GM12874 (cell line): ENCODE data around the gene PARVB.
A peak's percentile ranks its signal among the peaks of the same experiment; 100 is the strongest.

Source experiments
- TF ChIP-seq, protein P1 (sequence below): IDR thresholded peaks from 2 replicates; pipeline ENCODE4 v1.5.1; 2011; ENCODE audit warnings: low read depth, mild to moderate bottlenecking, control low read depth, low read length, moderate library complexity; ENCODE audit not compliant: insufficient read depth

PARVB gene

GRCh38 chr22:43985532-43985931, 38.6 kb upstream of the PARVB start:
- TF ChIP-seq, protein P1, sequence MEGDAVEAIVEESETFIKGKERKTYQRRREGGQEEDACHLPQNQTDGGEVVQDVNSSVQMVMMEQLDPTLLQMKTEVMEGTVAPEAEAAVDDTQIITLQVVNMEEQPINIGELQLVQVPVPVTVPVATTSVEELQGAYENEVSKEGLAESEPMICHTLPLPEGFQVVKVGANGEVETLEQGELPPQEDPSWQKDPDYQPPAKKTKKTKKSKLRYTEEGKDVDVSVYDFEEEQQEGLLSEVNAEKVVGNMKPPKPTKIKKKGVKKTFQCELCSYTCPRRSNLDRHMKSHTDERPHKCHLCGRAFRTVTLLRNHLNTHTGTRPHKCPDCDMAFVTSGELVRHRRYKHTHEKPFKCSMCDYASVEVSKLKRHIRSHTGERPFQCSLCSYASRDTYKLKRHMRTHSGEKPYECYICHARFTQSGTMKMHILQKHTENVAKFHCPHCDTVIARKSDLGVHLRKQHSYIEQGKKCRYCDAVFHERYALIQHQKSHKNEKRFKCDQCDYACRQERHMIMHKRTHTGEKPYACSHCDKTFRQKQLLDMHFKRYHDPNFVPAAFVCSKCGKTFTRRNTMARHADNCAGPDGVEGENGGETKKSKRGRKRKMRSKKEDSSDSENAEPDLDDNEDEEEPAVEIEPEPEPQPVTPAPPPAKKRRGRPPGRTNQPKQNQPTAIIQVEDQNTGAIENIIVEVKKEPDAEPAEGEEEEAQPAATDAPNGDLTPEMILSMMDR, result no peak

DNA sequence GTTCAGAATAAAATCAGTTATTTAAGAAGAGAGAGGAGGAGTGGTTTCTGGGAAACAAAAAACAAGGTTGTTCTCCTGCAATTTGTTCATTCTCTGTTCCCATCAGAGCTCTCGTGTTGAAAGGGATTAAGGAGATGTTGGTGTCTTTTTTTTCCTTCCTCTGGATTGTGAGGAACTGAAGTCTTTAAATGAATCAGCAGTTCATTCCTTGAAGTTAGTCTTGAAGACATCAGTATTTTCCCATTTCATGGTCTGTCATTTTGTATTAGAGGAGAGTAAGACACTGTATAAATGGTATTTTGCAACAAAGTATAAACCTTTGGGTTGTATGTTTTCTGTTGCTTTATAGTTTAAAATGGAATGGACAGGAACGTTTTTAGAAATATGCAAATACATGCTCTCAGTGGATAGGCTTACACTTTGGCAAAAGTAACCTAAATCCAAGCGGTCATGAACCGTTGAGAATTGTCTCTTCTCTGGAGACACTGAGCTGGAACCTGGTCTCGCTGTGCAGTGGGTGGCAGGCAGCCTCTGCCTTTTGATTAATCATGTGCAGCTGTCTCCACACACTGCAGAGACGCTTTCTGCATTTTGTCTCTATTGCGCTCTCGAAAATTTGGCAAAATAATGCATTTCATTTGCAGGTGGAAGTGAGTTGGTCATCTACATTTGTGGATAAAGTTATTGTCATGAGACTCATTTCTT, 35.8 kb upstream of the PARVB start:
- TF ChIP-seq, protein P1, result no peak

DNA sequence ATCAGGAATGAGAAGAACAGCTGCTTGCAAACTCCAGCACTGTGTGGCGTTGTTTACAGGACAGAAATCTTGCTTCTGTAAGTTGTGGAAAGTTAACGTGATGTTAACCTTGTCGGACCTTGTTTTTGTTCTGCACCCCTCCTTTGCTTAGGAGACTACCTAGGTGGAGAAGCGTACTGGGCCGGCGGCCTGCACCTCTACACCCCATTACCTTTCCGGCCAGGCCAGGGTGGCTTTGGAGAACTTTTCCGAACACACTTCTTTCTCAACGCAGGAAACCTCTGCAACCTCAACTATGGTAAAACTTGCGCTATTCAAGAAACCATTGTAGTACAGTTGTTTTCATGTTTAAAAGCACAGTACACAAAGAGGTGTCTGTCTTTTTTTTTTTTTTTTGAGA, 35.1 kb upstream of the PARVB start:
- TF ChIP-seq, protein P1, result no peak

DNA sequence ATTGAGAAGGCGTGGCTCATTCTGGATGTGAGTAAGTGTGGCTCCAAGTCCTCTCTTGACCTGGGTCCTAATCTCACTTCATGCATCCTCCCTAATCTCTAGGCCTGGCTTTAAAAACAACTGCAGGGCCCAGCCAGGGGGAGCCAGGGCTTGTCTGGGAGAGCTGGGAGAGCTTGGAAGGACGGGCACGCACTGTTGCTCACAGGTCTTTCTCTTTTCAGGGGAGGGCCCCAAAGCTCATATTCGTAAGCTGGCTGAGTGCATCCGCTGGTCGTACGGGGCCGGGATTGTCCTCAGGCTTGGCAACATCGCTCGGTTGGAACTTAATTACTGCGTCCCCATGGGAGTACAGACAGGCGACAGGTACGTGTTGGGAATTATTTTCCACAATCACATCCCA, 34.1 kb upstream of the PARVB start:
- TF ChIP-seq, protein P1, result no peak

GRCh38 chr22:43991316-43992020, 32.6 kb upstream of the PARVB start:
- TF ChIP-seq, protein P1, result no peak

DNA sequence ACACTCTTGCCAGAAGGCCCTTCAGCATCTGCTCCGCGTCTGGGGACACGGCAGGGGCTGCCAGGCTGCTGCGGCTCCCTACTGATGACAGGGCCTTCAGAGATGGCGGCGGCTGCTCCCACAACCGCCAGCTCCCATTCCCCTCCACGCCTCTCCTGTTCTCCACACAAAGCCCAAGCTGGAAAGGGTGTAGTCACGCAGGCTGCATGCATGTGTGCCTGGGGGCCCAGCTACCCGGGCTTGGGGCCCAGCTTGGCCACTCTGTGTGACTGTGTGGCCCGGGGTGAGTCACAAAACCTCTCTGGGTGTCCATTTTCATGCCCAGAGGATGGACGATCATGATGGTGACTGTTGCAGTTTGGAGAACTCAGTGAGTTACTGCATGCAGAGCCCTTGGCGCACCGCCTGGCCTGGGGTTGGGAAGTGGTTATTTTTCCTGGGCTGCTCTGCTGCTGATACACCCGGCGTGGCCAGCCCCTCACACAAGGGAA, 31.7 kb upstream of the PARVB start:
- TF ChIP-seq, protein P1, result no peak

- TF ChIP-seq, protein P1, result peak; percentile 90
These were observed 30.9 kb upstream of the PARVB start for GRCh38 chr22:43993072-43993760.
